Neural cell (in vitro differentiated cells): Measurements from ENCODE around the gene CERS5. TPM values are rescaled to one million over a fixed set of nuclear protein-coding genes. Genes with fewer than 3 reads are reported as not detected.

Experiments used
- H2AFZ ChIP-seq: fragments of 200-600, 300-800 bp; sonication (generic), shearing (Covaris generic); 2 replicates; pipeline ENCODE4 v1.6.0; 2014; ENCODE audit warnings: low read depth, mild to moderate bottlenecking, antibody characterized with exemption, low read length, moderate library complexity
- H3F3A ChIP-seq: fragments of 200-600 bp; shearing (Covaris generic); 2 replicates; pipeline ENCODE4 v1.6.1; 2016; ENCODE audit warnings: mild to moderate bottlenecking, moderate library complexity, mixed read lengths, antibody characterized with exemption, low read length; ENCODE audit not compliant: insufficient read depth, poor library complexity, severe bottlenecking
- H3K27ac ChIP-seq: fragments of 200-600, 300-800 bp; sonication (generic), shearing (Covaris generic); 2 replicates; pipeline ENCODE4 v1.5.1; 2014; ENCODE audit warnings: mild to moderate bottlenecking, low read length, moderate library complexity
- H3K27me3 ChIP-seq: fragments of 300-800, 200-600 bp; sonication (generic), shearing (Covaris generic); 2 replicates; pipeline ENCODE4 v1.6.0; 2014; ENCODE audit warnings: mild to moderate bottlenecking, low read depth, low read length, moderate library complexity; ENCODE audit not compliant: insufficient read depth
- H3K36me3 ChIP-seq: fragments of 300-800, 200-600 bp; sonication (generic), shearing (Covaris generic); 2 replicates; pipeline ENCODE4 v1.5.1; 2014; ENCODE audit warnings: mild to moderate bottlenecking, antibody characterized with exemption, low read length, moderate library complexity; ENCODE audit not compliant: insufficient read depth
- H3K4me2 ChIP-seq: fragments of 300-800, 200-600 bp; sonication (generic), shearing (Covaris generic); 2 replicates; pipeline ENCODE4 v1.6.0; 2014; ENCODE audit warnings: mild to moderate bottlenecking, low read length
- H3K4me3 ChIP-seq: fragments of 300-800, 200-600 bp; sonication (generic), shearing (Covaris generic); 2 replicates; pipeline ENCODE4 v1.5.1; 2014; ENCODE audit warnings: mild to moderate bottlenecking, low read length, moderate library complexity
- H3K79me2 ChIP-seq: fragments of 200-600 bp; shearing (Covaris generic); replicated peaks from 2 replicates; pipeline ENCODE4 v1.6.0; 2014; ENCODE audit warnings: mild to moderate bottlenecking, low read length, moderate library complexity; ENCODE audit not compliant: insufficient read depth
- H3K9ac ChIP-seq: fragments of 300-800, 200-600 bp; sonication (generic), shearing (Covaris generic); 2 replicates; pipeline ENCODE4 v1.6.1; 2016; ENCODE audit warnings: mild to moderate bottlenecking, low read length, mixed read lengths
- H3K9me2 ChIP-seq: fragments of 200-600 bp; shearing (Covaris generic); 2 replicates; pipeline ENCODE4 v1.6.1; 2016; ENCODE audit warnings: mild to moderate bottlenecking, low read length, mixed read lengths; ENCODE audit not compliant: insufficient read depth
- H3K9me3 ChIP-seq: fragments of 200-600, 300-800 bp; sonication (generic), shearing (Covaris generic); 2 replicates; pipeline ENCODE4 v1.6.1; 2016; ENCODE audit warnings: mild to moderate bottlenecking, mixed run types, low read length, moderate library complexity, mixed read lengths
- H4K20me1 ChIP-seq: fragments of 200-600 bp; shearing (Covaris generic); 2 replicates; pipeline ENCODE4 v1.6.1; 2016; ENCODE audit warnings: mild to moderate bottlenecking, mixed run types; ENCODE audit not compliant: insufficient read depth
- CTCF ChIP-seq: fragments of 450-650 bp; IDR thresholded peaks from 2 replicates; pipeline ENCODE4 v1.5.1; 2014; ENCODE audit warnings: antibody characterized with exemption, mild to moderate bottlenecking, moderate library complexity; ENCODE audit not compliant: poor library complexity, severe bottlenecking
- EP300 ChIP-seq: fragments of 450-650 bp; conservative IDR thresholded peaks from 2 replicates; pipeline ENCODE4 v1.6.1; 2014; ENCODE audit warnings: antibody characterized with exemption, mild to moderate bottlenecking, moderate library complexity; ENCODE audit not compliant: poor library complexity, severe bottlenecking
- EZH2 ChIP-seq: fragments of 200-600, 300-800 bp; shearing (Covaris generic), sonication (generic); IDR thresholded peaks from 2 replicates; pipeline ENCODE4 v1.6.1; 2014; ENCODE audit warnings: antibody characterized with exemption, low read length, borderline replicate concordance, mild to moderate bottlenecking; ENCODE audit not compliant: insufficient read depth, poor library complexity, severe bottlenecking
- MXI1 ChIP-seq: fragments of 450-650 bp; conservative IDR thresholded peaks from 2 replicates; pipeline ENCODE4 v1.6.1; 2014; ENCODE audit warnings: antibody characterized with exemption, mild to moderate bottlenecking; ENCODE audit not compliant: poor library complexity, severe bottlenecking
- POLR2AphosphoS5 ChIP-seq: IDR thresholded peaks from 2 replicates; pipeline ENCODE4 v1.6.1; 2012
- RAD21 ChIP-seq: fragments of 450-650 bp; conservative IDR thresholded peaks from 2 replicates; pipeline ENCODE4 v1.6.1; 2014; ENCODE audit warnings: antibody characterized with exemption, mild to moderate bottlenecking, moderate library complexity
- REST ChIP-seq: IDR thresholded peaks from 2 replicates; pipeline ENCODE4 v1.6.1; 2012; ENCODE audit warnings: borderline replicate concordance
- SMC3 ChIP-seq: fragments of 450-650 bp; conservative IDR thresholded peaks from 2 replicates; pipeline ENCODE4 v1.6.1; 2014; ENCODE audit warnings: antibody characterized with exemption, mild to moderate bottlenecking, moderate library complexity; ENCODE audit not compliant: poor library complexity
- TAF1 ChIP-seq: IDR thresholded peaks from 2 replicates; pipeline ENCODE4 v1.6.1; 2012; ENCODE audit warnings: low read depth
- polyA plus RNA-seq: library from polyadenylated mRNA; depleted of rRNA; stranded (reverse); fragments of >200 nt; gene quantifications from 2 replicates; pipeline ENCODE4 v1.2.3, GENCODE V29; 2014

The CERS5 gene
- polyA plus RNA-seq, 1 donor from 2014 or later = 470 TPM

GRCh38 chr12:50104417-50105366 is 62.5 kb downstream of the CERS5 start:
- Histone ChIP-seq H3K79me2 (no peaks in the 10 kb centered on the region), H3K36me3 (peaks cover 5% of the 10 kb centered on the region), H3K4me2 (no peak overlapping the region), H3K9ac (no peak overlapping the region), H3K27me3 (no peaks in the 10 kb centered on the region), H3F3A (peaks cover 4% of the 10 kb centered on the region), H3K4me3 (no peak overlapping the region), H3K9me2 (no peaks in the 10 kb centered on the region), H2AFZ (no peak overlapping the region), H3K27ac (no peak overlapping the region), H4K20me1 (no peaks in the 10 kb centered on the region), H3K9me3 (no peaks in the 10 kb centered on the region)
- TF ChIP-seq REST (no peak), SMC3 (no peak), TAF1 (no peak), CTCF (no peak), RAD21 (no peak), MXI1 (no peak), EZH2 (no peak), POLR2AphosphoS5 (no peak), EP300 (no peak)

- no peak within 1 kb of the TSS for H3K9ac ChIP-seq
Measured at GRCh38 chr12:50103767-50104321, 63.3 kb downstream of the CERS5 start, which contains the start of gene GPD1. Gene GPD1 (plus strand): TSS chr12:50104008. CDS start chr12:50104051, 43 bp downstream.

More at GRCh38 chr12:50103767-50104321, 63.3 kb downstream of the CERS5 start, which contains the start of gene GPD1:
- peaks cover 5% of the 10 kb centered on the region for H3K36me3 ChIP-seq
- no peak within 1 kb of the TSS for H2AFZ ChIP-seq
- no peaks in the 10 kb centered on the region for H3K27me3 ChIP-seq
- H3K4me2 ChIP-seq = no peak within 1 kb of the TSS
- no peaks in the 10 kb centered on the region for H4K20me1 ChIP-seq
- no peaks in the 10 kb centered on the region for H3K9me2 ChIP-seq
- TF ChIP-seq SMC3 = no peak
- no peak for TF ChIP-seq CTCF
- TF ChIP-seq EZH2 = no peak
- no peak for TF ChIP-seq POLR2AphosphoS5
- no peak for TF ChIP-seq RAD21
- no peak for TF ChIP-seq EP300
- TF ChIP-seq REST = no peak
- TF ChIP-seq TAF1 = no peak
- no peak for TF ChIP-seq MXI1
- no peaks in the 10 kb centered on the region for H3K79me2 ChIP-seq
- H3K9me3 ChIP-seq = no peaks in the 10 kb centered on the region
- peaks cover 4% of the 10 kb centered on the region for H3F3A ChIP-seq
- no peak within 1 kb of the TSS for H3K27ac ChIP-seq
- H3K4me3 ChIP-seq = no peak within 1 kb of the TSS
